ENCODE results near the gene NUB1. TPM values are rescaled to one million over a fixed set of nuclear protein-coding genes. Genes with fewer than 3 reads are reported as not detected.

NUB1 gene
- total RNA-seq, 2 experiments from 2014 or later = 51.4 to 70.4 TPM

DNA sequence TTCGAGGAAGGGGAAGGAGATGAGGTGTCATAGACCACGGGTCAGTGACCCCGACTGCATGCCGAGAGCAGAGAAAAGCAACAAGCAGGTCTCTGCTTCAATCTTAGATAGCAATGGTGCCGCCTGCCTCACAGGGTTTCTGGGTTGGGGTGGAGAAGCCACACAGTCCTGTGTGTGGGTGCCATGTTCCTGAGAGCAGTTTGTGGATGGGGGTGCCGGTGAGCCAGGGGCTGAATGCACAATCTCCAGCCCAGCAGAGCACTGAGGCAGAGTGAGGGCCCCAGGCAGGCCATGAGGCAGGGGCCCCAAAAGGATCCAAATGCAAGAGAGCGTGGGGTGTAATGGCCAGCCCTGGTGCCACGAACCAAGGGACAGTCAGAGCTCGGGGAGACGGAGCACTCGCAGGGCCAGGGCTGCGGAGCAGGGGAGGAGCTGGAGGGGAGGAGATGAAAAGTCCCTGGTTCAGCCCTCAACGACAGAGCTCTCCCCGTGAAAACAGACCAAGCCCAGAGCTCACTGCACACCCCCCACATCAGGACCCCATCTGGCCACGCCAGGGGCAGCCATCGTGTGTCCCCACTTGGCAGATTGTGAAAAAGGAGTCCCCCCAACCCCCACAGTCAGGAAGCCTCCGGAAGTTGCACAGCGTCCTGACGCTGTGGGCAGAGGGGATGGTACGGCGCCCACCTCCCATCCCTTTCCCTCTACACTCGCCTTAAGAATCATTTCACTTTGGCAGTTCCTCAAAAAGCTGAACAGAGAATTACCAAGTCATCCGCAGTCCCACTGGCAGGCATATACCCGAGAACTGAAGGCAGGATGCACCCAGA is 48.4 kb downstream of the NUB1 start:
- H3K9me3 Mint-ChIP-seq (ENCODE audit: low read depth) = no peaks in the 10 kb centered on the region
- ChIA-PET CTCF (interaction anchor here (0.6 kb wide), 1 partner anchor 45 kb away, joined by 3 read pairs; no protein-coding TSS in a partner anchor), POLR2A (no interaction called here)
- no peak for DNase-seq
- no peaks in the 10 kb centered on the region for H3K27me3 Mint-ChIP-seq
- H3K4me1 Mint-ChIP-seq = no peaks in the 10 kb centered on the region
- no peaks in the 10 kb centered on the region for H3K36me3 Mint-ChIP-seq (ENCODE audit: low read depth)
- no peak overlapping the region for H3K27ac Mint-ChIP-seq
- ATAC-seq = no peak
- H3K4me3 Mint-ChIP-seq = no peak overlapping the region
- intact Hi-C loops (cut with DNase I, micrococcal nuclease) = no loop called here

DNA sequence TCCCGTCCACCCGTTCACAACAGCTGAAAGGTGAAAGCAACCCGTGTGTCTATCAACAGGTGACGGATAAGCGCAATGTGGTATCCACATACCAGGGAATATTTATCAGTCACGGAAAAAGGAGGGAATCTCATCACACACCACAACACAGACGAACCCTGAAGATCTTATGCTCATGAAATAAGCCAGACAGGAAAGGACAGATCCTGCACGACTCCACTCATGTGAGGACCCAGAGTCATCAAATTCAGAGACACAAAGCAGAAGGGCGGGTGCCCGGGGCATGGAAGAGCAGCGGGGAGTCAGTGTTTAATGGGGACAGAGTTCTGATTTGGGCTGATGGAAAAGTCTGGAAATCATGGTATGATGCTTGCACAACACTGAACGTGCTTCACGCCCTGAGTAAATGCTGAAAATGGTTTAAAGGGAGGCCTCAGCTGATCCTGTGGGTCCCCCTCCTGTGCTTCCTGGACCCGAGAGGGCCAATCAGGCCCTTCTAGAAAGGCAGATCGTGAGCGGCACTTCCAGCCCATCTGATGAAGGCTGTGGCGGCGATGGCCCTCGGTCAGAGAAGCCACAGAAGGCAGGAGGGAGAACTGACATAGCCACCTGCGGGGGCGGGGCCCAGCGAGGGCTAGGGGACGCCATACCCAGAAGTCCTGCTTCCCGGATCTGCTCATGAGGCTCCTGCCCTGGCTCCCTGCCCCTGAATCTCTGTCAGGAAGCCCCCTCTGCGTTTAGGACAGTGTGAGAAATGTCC is 49.2 kb downstream of the NUB1 start:
- no peak overlapping the region for H3K4me3 Mint-ChIP-seq
- intact Hi-C loops (cut with DNase I, micrococcal nuclease) = no loop called here
- ChIA-PET CTCF (interaction anchor here (0.6 kb wide), 1 partner anchor 44 kb away, joined by 3 read pairs; no protein-coding TSS in a partner anchor), POLR2A (no interaction called here)
- H3K36me3 Mint-ChIP-seq (ENCODE audit: low read depth) = no peaks in the 10 kb centered on the region
- H3K27me3 Mint-ChIP-seq = no peaks in the 10 kb centered on the region
- no peaks in the 10 kb centered on the region for H3K9me3 Mint-ChIP-seq (ENCODE audit: low read depth)
- ATAC-seq (no peak), DNase-seq (no peak)
- no peak overlapping the region for H3K27ac Mint-ChIP-seq
- H3K4me1 Mint-ChIP-seq = no peaks in the 10 kb centered on the region

DNA sequence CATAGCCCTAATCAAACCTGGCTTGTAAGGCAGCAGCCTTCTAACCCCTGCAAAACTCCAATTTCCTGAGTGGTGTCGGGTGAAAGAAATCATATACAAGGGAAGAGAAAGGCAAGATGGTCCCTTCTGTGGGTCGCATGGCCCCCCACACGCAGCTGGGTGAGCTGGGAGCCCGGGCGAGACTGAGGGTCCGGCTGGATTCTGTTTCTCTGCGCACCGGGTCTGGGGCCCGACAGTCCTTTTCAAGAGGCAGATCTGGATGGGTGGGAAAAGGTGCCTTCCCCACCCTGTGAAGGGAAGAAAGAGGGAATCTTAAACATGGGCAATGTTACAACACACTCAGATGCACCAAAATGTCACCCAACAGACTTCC is 49.7 kb downstream of the NUB1 start:
- Mint-ChIP-seq H3K9me3 (ENCODE audit: low read depth) (no peaks in the 10 kb centered on the region), H3K27me3 (no peaks in the 10 kb centered on the region), H3K4me1 (no peaks in the 10 kb centered on the region), H3K27ac (no peak overlapping the region), H3K36me3 (ENCODE audit: low read depth) (no peaks in the 10 kb centered on the region), H3K4me3 (no peak overlapping the region)
- ATAC-seq (no peak), DNase-seq (no peak)
- CTCF ChIA-PET = no interaction called here
- intact Hi-C loops (cut with DNase I, micrococcal nuclease) = no loop called here
- POLR2A ChIA-PET = no interaction called here

DNA sequence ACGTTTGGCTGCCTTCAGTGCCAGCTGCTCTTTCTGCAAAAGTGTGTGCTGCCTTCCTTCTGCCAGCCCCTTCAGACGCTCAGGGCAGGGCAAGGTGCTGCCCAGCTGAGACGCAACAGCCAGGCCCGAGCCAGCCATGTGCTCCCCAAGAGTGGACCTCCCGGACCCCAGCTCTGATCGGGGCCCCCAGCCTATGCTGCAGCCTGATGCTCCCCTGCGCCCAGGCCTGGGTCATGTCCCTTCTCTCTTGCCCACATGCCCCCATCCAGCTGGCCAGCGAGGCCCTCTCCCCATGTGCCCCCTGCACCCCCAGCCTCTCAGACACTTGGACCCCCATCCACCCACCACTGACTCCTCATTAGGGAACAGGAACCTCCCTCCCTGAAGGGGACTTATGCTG is 50.4 kb downstream of the NUB1 start:
- Mint-ChIP-seq H3K36me3 (ENCODE audit: low read depth) (no peaks in the 10 kb centered on the region), H3K4me3 (no peak overlapping the region), H3K4me1 (no peaks in the 10 kb centered on the region), H3K27ac (no peak overlapping the region), H3K9me3 (ENCODE audit: low read depth) (no peaks in the 10 kb centered on the region), H3K27me3 (no peaks in the 10 kb centered on the region)
- no peak for DNase-seq
- intact Hi-C loops (cut with DNase I, micrococcal nuclease) = no loop called here
- CTCF ChIA-PET = interaction anchor here (0.5 kb wide), 1 partner anchor 46 kb away, joined by 3 read pairs; no protein-coding TSS in a partner anchor
- no peak for ATAC-seq
- POLR2A ChIA-PET = no interaction called here

DNA sequence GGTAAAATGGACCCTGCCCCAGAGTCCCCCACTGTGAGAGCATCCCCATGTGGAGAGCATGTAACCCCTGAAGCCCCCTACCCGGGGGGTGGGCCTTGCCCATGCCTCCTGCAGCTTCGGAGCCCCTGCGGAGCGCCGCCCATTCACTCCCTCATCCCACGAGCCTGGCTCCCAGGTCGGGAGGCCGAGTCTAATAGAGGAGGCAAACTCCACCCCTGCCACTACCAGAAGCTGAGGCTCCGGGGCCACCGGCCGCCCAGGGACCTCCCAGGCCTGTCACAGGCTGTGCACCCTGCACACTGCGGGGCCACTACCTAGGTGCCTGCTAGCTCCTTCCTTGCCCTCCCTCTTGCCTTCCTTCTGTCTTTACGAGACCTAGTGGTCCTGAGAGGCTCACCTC is 50.8 kb downstream of the NUB1 start:
- Mint-ChIP-seq H3K4me3 (no peak overlapping the region), H3K27me3 (no peaks in the 10 kb centered on the region), H3K9me3 (ENCODE audit: low read depth) (no peaks in the 10 kb centered on the region), H3K4me1 (no peaks in the 10 kb centered on the region), H3K27ac (no peak overlapping the region), H3K36me3 (ENCODE audit: low read depth) (no peaks in the 10 kb centered on the region)
- no peak for ATAC-seq
- ChIA-PET CTCF (interaction anchor here (0.5 kb wide), 1 partner anchor 46 kb away, joined by 3 read pairs; no protein-coding TSS in a partner anchor), POLR2A (no interaction called here)
- intact Hi-C loops (cut with DNase I, micrococcal nuclease) = no loop called here
- DNase-seq = no peak

DNA sequence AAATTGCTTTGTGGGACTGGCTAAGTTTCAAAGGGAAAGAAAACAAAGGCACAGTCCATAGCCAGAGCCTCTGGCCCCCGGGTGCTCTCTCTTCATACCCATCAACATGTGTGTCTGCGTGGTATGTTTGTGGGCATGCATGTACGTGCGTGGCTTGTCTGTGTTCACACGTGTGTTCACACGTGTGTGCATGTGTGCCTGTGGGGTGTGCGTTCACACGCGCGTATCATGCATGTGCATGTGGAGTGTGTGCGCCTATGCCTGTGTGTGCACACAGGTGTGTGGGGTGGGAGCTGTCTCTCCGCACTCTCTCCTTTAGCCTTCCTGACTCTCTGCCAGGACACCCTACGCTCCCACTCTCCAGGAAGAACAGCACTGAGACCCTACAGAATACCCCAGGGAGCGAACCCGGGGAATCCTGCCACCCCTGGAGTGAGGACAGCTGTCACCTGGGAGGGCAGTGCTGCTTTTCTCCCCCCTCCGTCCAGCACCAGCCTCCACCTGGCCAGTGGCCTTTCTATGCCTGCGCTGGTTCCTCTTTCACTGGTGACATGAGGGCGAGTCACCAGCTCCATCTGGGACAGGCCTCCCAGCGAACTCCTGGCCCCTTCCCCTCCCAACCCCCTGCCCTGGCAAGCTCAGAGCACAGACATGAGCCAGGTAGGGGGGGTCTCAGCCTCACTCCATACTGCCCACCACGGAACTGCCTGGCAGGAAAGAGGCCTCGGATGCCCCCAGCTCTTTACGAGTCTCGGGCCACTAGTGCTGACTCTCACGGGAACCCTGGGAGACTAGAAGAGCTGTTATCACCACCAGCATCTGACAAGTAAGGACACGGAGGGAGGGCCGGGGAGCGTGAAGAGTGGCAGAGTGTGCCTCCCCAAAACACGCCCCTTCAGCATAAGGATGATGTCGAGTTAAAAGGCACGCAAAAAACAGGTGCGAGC is 51.7 kb downstream of the NUB1 start:
- peaks cover 3% of the 10 kb centered on the region for H3K4me1 Mint-ChIP-seq
- ChIA-PET POLR2A (no interaction called here), CTCF (interaction anchor here (0.6 kb wide), 1 partner anchor 10 kb away, joined by 3 read pairs; no protein-coding TSS in a partner anchor)
- no peaks in the 10 kb centered on the region for H3K27me3 Mint-ChIP-seq
- DNase-seq (no peak), ATAC-seq (no peak)
- no peak overlapping the region for H3K4me3 Mint-ChIP-seq
- H3K27ac Mint-ChIP-seq = no peak overlapping the region
- intact Hi-C loops (cut with DNase I, micrococcal nuclease) = no loop called here
- no peaks in the 10 kb centered on the region for H3K36me3 Mint-ChIP-seq (ENCODE audit: low read depth)
- H3K9me3 Mint-ChIP-seq (ENCODE audit: low read depth) = peaks cover 4% of the 10 kb centered on the region

DNA sequence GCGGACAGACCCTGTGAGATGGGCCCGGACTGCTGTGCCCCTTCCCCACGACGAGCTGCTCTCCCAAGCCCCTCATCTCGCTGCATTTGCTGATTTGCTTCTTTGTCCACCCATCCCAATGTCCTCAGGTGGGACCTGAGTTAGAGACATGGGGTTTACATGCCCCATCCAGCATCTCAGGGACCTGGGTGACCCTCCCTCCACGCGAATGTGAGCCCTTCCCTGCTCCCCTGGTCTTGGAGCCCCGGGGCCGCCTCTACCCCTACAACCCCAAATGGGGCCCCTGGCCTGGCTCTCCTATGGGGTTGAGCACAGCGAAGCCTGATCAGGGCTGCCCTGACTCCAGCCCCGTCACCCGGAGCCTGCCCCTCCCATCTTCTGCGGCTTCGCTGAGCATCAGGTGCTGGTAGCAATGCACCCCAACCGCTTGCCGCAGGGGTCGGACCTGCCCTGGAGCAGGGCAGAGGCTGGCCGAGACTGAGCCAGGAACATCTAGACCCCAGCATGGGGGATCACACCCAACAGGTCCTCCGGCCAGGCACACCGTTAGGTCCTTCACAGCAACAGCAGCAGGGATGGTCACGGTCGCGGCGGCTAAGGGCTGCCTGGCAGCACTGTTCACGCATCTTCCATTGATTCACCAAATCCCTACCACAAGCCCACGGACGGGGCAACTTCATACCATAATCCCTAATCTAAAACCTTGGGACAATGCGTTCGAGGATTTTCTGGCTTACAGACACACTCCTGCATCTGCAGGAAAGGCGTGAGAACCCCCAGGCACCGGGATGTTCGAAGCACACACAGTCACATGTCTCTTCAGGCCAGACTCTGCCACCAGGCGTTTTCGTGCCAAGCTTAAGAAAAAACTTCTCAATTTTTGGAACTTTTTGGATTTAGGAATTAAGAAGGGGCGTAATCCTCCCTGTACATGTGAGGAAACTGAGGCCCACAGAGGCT is 52.7 kb downstream of the NUB1 start:
- Mint-ChIP-seq H3K9me3 (ENCODE audit: low read depth) (peaks cover 4% of the 10 kb centered on the region), H3K36me3 (ENCODE audit: low read depth) (no peaks in the 10 kb centered on the region), H3K27ac (no peak overlapping the region), H3K27me3 (no peaks in the 10 kb centered on the region), H3K4me1 (peaks cover 3% of the 10 kb centered on the region), H3K4me3 (no peak overlapping the region)
- intact Hi-C loops (cut with DNase I, micrococcal nuclease) = no loop called here
- CTCF ChIA-PET = interaction anchor here (0.6 kb wide), 1 partner anchor 11 kb away, joined by 3 read pairs; no protein-coding TSS in a partner anchor
- DNase-seq (no peak), ATAC-seq (no peak)
- POLR2A ChIA-PET = no interaction called here

DNA sequence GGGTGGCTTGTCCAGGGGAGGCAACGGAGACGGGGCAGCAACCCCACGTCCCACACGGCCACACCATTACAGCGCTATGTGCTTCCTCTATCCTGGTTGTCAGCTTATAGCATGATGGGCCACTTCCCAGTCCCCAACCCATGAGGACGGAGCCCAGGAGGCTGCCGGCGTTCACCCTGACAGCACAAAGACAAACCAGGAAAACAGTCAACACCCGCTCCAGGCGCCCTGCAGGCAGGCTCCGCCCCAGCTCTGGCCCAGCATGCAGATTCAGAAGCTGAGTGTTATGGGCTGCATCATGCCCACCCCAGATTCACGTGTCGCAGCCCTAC is 53.4 kb downstream of the NUB1 start:
- no peak for DNase-seq
- no peaks in the 10 kb centered on the region for H3K36me3 Mint-ChIP-seq (ENCODE audit: low read depth)
- ChIA-PET CTCF (no interaction called here), POLR2A (no interaction called here)
- H3K27ac Mint-ChIP-seq = no peak overlapping the region
- H3K9me3 Mint-ChIP-seq (ENCODE audit: low read depth) = peaks cover 4% of the 10 kb centered on the region
- intact Hi-C loops (cut with DNase I, micrococcal nuclease) = no loop called here
- peaks cover 3% of the 10 kb centered on the region for H3K4me1 Mint-ChIP-seq
- no peak for ATAC-seq
- no peak overlapping the region for H3K4me3 Mint-ChIP-seq
- no peaks in the 10 kb centered on the region for H3K27me3 Mint-ChIP-seq

DNA sequence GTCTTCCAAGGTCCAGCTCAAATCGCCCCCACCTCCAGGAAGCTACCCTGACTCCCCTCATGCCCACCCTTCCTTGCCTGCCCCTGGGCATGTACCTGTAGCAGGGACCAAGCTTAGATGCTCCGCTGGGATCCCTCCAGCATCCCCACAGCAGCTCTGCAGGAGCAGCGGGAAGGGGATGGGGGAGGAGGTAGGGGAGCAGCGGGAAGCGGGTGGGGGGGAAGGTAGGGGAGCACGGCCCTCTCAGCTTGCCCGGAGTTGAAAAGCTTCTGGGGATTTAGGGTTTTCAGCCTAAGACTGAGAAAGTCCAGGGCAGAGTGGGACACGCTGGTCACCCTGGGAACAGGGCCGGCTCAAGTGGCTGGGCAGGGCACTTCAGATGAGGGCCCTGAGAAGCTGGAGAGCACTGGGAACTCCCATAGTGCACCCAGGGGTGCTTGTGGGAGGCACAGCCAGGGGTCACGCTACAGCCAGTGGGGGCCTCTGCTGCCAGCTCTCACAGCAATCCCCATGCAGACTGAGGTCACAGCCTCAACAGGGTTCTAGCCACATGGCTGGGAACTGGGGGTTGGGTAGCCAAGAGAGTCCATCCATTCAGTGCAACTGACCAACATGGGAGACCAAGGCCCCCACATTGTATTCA is 54.8 kb downstream of the NUB1 start:
- H3K27me3 Mint-ChIP-seq = no peaks in the 10 kb centered on the region
- DNase-seq = no peak
- ChIA-PET POLR2A (interaction anchor here (0.6 kb wide), 1 partner anchor 47 kb away, joined by 3 read pairs; no protein-coding TSS in a partner anchor), CTCF (interaction anchor here (0.7 kb wide), 2 partner anchors 41 to 51 kb away, joined by 3 read pairs; no protein-coding TSS in a partner anchor)
- H3K4me3 Mint-ChIP-seq = no peak overlapping the region
- H3K27ac Mint-ChIP-seq = no peak overlapping the region
- peaks cover 3% of the 10 kb centered on the region for H3K4me1 Mint-ChIP-seq
- no peak for ATAC-seq
- no peaks in the 10 kb centered on the region for H3K36me3 Mint-ChIP-seq (ENCODE audit: low read depth)
- intact Hi-C loops (cut with DNase I, micrococcal nuclease) = no loop called here
- H3K9me3 Mint-ChIP-seq (ENCODE audit: low read depth) = peaks cover 4% of the 10 kb centered on the region

DNA sequence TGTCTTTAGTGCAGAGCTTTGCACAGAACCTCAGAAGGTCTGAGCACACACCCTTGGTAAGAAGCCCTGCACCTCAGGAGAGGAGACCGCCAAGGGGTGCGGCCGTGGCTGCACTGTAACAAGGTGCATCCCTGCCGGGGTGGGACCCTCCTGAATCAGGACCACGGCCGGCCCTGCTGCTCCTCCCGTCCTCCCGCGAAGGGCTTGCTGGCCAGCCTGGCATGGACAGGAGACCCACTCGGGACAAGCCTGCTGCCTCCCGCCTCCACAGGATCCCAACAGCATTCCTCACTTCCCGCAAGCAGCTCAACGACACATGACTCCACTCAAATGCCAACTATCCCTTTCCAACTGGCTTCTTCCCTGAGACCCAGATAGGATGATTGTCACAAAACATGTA is 55.4 kb downstream of the NUB1 start:
- POLR2A ChIA-PET = interaction anchor here (0.6 kb wide), 1 partner anchor 47 kb away, joined by 3 read pairs; no protein-coding TSS in a partner anchor
- CTCF ChIA-PET = no interaction called here
- Mint-ChIP-seq H3K9me3 (ENCODE audit: low read depth) (peaks cover 4% of the 10 kb centered on the region), H3K27ac (no peak overlapping the region), H3K4me1 (peaks cover 3% of the 10 kb centered on the region), H3K27me3 (no peaks in the 10 kb centered on the region), H3K4me3 (no peak overlapping the region), H3K36me3 (ENCODE audit: low read depth) (no peaks in the 10 kb centered on the region)
- no peak for DNase-seq
- no peak for ATAC-seq
- intact Hi-C loops (cut with DNase I, micrococcal nuclease) = no loop called here

Measured in activated CD4-positive, alpha-beta T cell treated with anti-CD3 and anti-CD28 coated beads for 36 hours (primary cell).